NCI-H2171 treated with DMSO at 0.1 percent for 48 hours (cell line): ENCODE data around the gene ATAD2B.

Experiments used
- DNase-seq: peaks from one replicate; lab custom pipeline; 2025; lab: John Stamatoyannopoulos, UW

ATAD2B gene

GRCh38 chr2:23703037-23703582, 223.8 kb downstream of the ATAD2B start:
- DNase-seq = no peak

GRCh38 chr2:23700627-23701026, 226.3 kb downstream of the ATAD2B start:
- DNase-seq = no peak

GRCh38 chr2:23699580-23699925, 227.4 kb downstream of the ATAD2B start:
- no peak for DNase-seq

- peak; percentile 75 for DNase-seq
Observed at GRCh38 chr2:23698721-23699579, 228.0 kb downstream of the ATAD2B start.
